ENCODE data around the gene ASB2. TPM values are rescaled to one million over a fixed set of nuclear protein-coding genes. Genes with fewer than 3 reads are reported as not detected.
A peak's percentile ranks its signal among the peaks of the same experiment; 100 is the strongest.

Gene ASB2
- total RNA-seq, 2 experiments from 2014 or later = 93.9 to 99.3 TPM

- no peaks in the 10 kb centered on the region for H3K36me3 Mint-ChIP-seq (ENCODE audit: low read depth)
- no peak overlapping the region for H3K4me3 Mint-ChIP-seq
- H3K27me3 Mint-ChIP-seq = peaks cover 3% of the 10 kb centered on the region
- H3K27ac Mint-ChIP-seq = no peak overlapping the region
- ChIA-PET CTCF (interaction anchor here (1.2 to 8.4 kb wide), 4 partner anchors 10 to 76 kb away, joined by 3 to 77 read pairs (median 8); partner anchors contain the start of gene OTUB2), POLR2A (interaction anchor here (1.3 kb wide), 1 partner anchor 13 kb away, joined by 4 read pairs; no protein-coding TSS in a partner anchor)
- no peak for DNase-seq
- no peaks in the 10 kb centered on the region for H3K9me3 Mint-ChIP-seq
- peaks cover 39% of the 10 kb centered on the region for H3K4me1 Mint-ChIP-seq
Measured at GRCh38 chr14:94014382-94014781, 38.0 kb upstream of the ASB2 start.

- CTCF ChIA-PET = interaction anchor here (1.0 to 8.4 kb wide), 9 partner anchors 8 to 74 kb away, joined by 3 to 77 read pairs (median 4); partner anchors contain the start of gene CCDC197
- H3K4me3 Mint-ChIP-seq = peak overlapping the region; percentile 46
- POLR2A ChIA-PET = interaction anchor here (0.6 to 2.5 kb wide), 15 partner anchors 10 to 162 kb away, joined by 3 to 15 read pairs (median 5); partner anchors contain the start of genes ASB2, OTUB2 and PPP4R4
- H3K27ac Mint-ChIP-seq = peak overlapping the region; percentile 75
- no peaks in the 10 kb centered on the region for H3K36me3 Mint-ChIP-seq (ENCODE audit: low read depth)
- H3K27me3 Mint-ChIP-seq = peaks cover 3% of the 10 kb centered on the region
- H3K4me1 Mint-ChIP-seq = peaks cover 58% of the 10 kb centered on the region
- DNase-seq = peak; percentile 41
- H3K9me3 Mint-ChIP-seq = no peaks in the 10 kb centered on the region
Measured at GRCh38 chr14:94011795-94012194, 35.4 kb upstream of the ASB2 start.

GRCh38 chr14:94010625-94011024 lies 34.3 kb upstream of the ASB2 start:
- Mint-ChIP-seq H3K9me3 (no peaks in the 10 kb centered on the region), H3K27me3 (no peaks in the 10 kb centered on the region), H3K4me1 (peaks cover 63% of the 10 kb centered on the region), H3K4me3 (no peak overlapping the region), H3K36me3 (ENCODE audit: low read depth) (no peaks in the 10 kb centered on the region), H3K27ac (no peak overlapping the region)
- no peak for DNase-seq
- CTCF ChIA-PET = interaction anchor here (0.9 to 8.4 kb wide), 8 partner anchors 9 to 72 kb away, joined by 3 to 77 read pairs (median 5); no protein-coding TSS in a partner anchor
- POLR2A ChIA-PET = interaction anchor here (0.9 to 2.5 kb wide), 10 partner anchors 10 to 51 kb away, joined by 3 to 15 read pairs (median 6); partner anchors contain the start of genes ASB2 and OTUB2

GRCh38 chr14:94009767-94010166 lies 33.4 kb upstream of the ASB2 start:
- no peak overlapping the region for H3K4me3 Mint-ChIP-seq
- H3K36me3 Mint-ChIP-seq (ENCODE audit: low read depth) = no peaks in the 10 kb centered on the region
- H3K27me3 Mint-ChIP-seq = peaks cover 5% of the 10 kb centered on the region
- POLR2A ChIA-PET = interaction anchor here (0.9 to 2.1 kb wide), 5 partner anchors 11 to 70 kb away, joined by 3 to 9 read pairs (median 6); no protein-coding TSS in a partner anchor
- no peak for DNase-seq
- CTCF ChIA-PET = interaction anchor here (1.0 to 8.4 kb wide), 7 partner anchors 9 to 127 kb away, joined by 3 to 77 read pairs (median 6); partner anchors contain the start of genes ASB2 and OTUB2
- H3K4me1 Mint-ChIP-seq = peaks cover 69% of the 10 kb centered on the region
- H3K9me3 Mint-ChIP-seq = no peaks in the 10 kb centered on the region
- H3K27ac Mint-ChIP-seq = peak overlapping the region; percentile 61

- no peak overlapping the region for H3K4me3 Mint-ChIP-seq
- DNase-seq = peak; percentile 60
- peaks cover 69% of the 10 kb centered on the region for H3K4me1 Mint-ChIP-seq
- H3K36me3 Mint-ChIP-seq (ENCODE audit: low read depth) = no peaks in the 10 kb centered on the region
- ChIA-PET POLR2A (interaction anchor here (0.8 to 1.4 kb wide), 5 partner anchors 10 to 73 kb away, joined by 3 to 4 read pairs (median 3); partner anchors contain the start of genes DDX24, IFI27L1 and OTUB2), CTCF (interaction anchor here (8.4 kb wide), 1 partner anchor 70 kb away, joined by 77 read pairs; no protein-coding TSS in a partner anchor)
- H3K27ac Mint-ChIP-seq = peak overlapping the region; percentile 77
- no peaks in the 10 kb centered on the region for H3K9me3 Mint-ChIP-seq
- H3K27me3 Mint-ChIP-seq = peaks cover 6% of the 10 kb centered on the region
Measured at GRCh38 chr14:94008234-94008633, 31.9 kb upstream of the ASB2 start.

- Mint-ChIP-seq H3K36me3 (ENCODE audit: low read depth) (no peaks in the 10 kb centered on the region), H3K27ac (no peak overlapping the region), H3K27me3 (peaks cover 6% of the 10 kb centered on the region), H3K4me3 (no peak overlapping the region), H3K9me3 (no peaks in the 10 kb centered on the region), H3K4me1 (peaks cover 58% of the 10 kb centered on the region)
- DNase-seq = peak; percentile 46
- ChIA-PET POLR2A (interaction anchor here (1.1 to 1.7 kb wide), 3 partner anchors 42 to 66 kb away, joined by 3 to 4 read pairs (median 3); no protein-coding TSS in a partner anchor), CTCF (interaction anchor here (0.8 to 11.1 kb wide), 10 partner anchors 10 to 175 kb away, joined by 3 to 300 read pairs (median 6); no protein-coding TSS in a partner anchor)
Measured at GRCh38 chr14:94005324-94006073, 29.1 kb upstream of the ASB2 start.

DNA sequence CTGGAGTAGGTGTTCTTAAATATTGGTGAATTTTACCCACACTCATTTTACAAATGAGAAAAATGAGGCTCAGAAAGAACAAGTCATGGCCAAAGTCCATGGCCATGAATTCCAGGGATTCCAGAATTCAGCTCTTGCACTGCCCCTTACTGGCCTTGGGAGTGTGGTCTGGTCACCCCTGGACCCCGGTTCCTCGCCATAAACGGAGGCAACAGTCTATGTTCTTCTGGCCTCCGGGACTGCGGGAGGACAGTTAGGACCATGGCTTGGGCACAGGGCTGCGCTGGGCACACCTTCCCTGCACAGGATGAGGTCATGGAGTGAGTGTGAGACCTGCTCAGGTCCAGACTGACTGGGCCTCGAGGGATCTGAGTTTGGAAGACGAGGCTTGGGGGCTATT lies 27.6 kb upstream of the ASB2 start:
- no peak for DNase-seq
- Mint-ChIP-seq H3K4me3 (no peak overlapping the region), H3K27ac (no peak overlapping the region), H3K9me3 (no peaks in the 10 kb centered on the region), H3K27me3 (peaks cover 6% of the 10 kb centered on the region), H3K36me3 (ENCODE audit: low read depth) (no peaks in the 10 kb centered on the region), H3K4me1 (peaks cover 50% of the 10 kb centered on the region)
- ChIA-PET CTCF (interaction anchor here (0.7 to 11.1 kb wide), 10 partner anchors 11 to 132 kb away, joined by 3 to 300 read pairs (median 6); partner anchors contain the start of gene ASB2), POLR2A (interaction anchor here (1.0 to 1.7 kb wide), 6 partner anchors 41 to 73 kb away, joined by 3 to 4 read pairs (median 3); no protein-coding TSS in a partner anchor)

GRCh38 chr14:94003397-94003796 lies 27.0 kb upstream of the ASB2 start:
- Mint-ChIP-seq H3K4me3 (no peak overlapping the region), H3K27ac (no peak overlapping the region), H3K27me3 (peaks cover 6% of the 10 kb centered on the region), H3K9me3 (no peaks in the 10 kb centered on the region), H3K4me1 (peaks cover 46% of the 10 kb centered on the region), H3K36me3 (ENCODE audit: low read depth) (no peaks in the 10 kb centered on the region)
- ChIA-PET POLR2A (interaction anchor here (1.0 to 1.4 kb wide), 2 partner anchors 9 to 41 kb away, joined by 3 read pairs; no protein-coding TSS in a partner anchor), CTCF (interaction anchor here (0.7 to 11.1 kb wide), 9 partner anchors 8 to 70 kb away, joined by 3 to 300 read pairs (median 8); partner anchors contain the start of gene ASB2)
- DNase-seq = no peak

DNA sequence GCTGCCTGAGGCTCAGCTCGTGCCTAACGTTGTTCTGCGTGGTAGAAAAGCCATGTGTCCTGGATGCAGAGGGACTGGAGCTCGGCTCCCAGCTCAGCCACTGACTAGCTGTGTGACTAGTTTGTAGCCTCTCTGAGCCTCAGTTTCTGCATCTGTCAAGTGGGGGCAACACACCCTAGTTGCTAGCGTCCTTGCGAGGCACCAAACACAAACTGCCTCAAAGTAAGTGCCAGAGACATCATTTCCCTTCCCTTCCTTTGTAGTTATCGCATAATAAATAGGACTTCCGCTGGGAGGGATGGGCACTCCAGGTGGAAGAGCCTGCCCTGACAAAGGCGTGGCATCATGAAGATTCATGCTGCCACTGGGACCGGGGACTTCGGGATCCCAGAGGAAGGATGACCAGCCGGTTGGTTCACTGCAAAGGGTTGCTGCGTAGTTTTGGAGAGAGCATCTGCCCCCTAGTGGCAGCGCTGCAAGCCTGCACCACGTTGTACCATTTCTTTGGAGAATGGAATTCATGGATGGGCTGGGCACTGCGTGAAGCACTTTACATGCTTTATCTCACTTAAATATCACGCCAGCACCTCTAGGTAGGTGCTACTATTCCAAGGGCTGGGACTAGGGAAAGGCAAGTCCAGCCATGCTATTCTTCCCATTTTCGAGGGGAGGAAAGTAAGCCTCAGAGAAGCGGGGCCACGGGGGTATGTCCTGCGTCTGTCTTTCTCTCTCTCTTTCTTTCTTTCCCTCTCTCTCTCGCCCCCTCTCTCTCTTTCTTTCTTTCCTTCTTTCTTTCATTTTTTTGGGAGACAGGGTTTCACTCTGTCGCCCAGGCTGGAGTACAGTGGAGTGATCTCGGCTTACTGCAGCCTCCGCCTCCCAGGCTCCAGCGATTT lies 25.4 kb upstream of the ASB2 start:
- CTCF ChIA-PET = interaction anchor here (0.7 to 11.1 kb wide), 23 partner anchors 9 to 135 kb away, joined by 3 to 300 read pairs (median 4); partner anchors contain the start of gene ASB2
- H3K27ac Mint-ChIP-seq = peak overlapping the region; percentile 21
- no peak overlapping the region for H3K4me3 Mint-ChIP-seq
- H3K27me3 Mint-ChIP-seq = peaks cover 6% of the 10 kb centered on the region
- no peaks in the 10 kb centered on the region for H3K9me3 Mint-ChIP-seq
- no peaks in the 10 kb centered on the region for H3K36me3 Mint-ChIP-seq (ENCODE audit: low read depth)
- POLR2A ChIA-PET = interaction anchor here (1.1 to 5.8 kb wide), 8 partner anchors 15 to 77 kb away, joined by 3 to 63 read pairs (median 11); no protein-coding TSS in a partner anchor
- DNase-seq = peak; percentile 65
- H3K4me1 Mint-ChIP-seq = peaks cover 45% of the 10 kb centered on the region

DNA sequence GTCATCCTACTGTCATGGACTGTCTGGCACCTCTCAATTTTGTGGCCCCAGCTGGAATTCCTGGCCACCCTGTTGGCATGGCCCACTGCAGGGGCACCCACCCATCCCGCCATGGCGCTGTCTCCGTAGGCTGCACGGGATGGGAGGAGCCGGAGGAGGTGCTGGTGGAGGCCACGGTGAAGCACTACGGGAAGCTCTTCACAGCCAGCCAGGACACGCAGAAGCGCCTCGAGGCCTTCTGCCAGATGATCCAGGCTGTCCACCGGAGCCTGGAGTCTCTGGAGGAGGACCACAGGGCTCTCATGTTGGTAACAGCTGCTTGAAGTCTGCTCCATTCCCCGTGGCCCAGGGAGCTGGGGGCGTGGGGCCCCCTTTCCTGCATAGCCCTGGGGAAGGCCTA lies 24.6 kb upstream of the ASB2 start:
- CTCF ChIA-PET = interaction anchor here (0.7 to 11.1 kb wide), 21 partner anchors 9 to 180 kb away, joined by 3 to 300 read pairs (median 4); partner anchors contain the start of gene ASB2
- POLR2A ChIA-PET = interaction anchor here (1.1 to 5.8 kb wide), 8 partner anchors 14 to 78 kb away, joined by 3 to 63 read pairs (median 11); no protein-coding TSS in a partner anchor
- H3K27ac Mint-ChIP-seq = no peak overlapping the region

GRCh38 chr14:94000267-94000666 lies 23.9 kb upstream of the ASB2 start:
- Mint-ChIP-seq H3K9me3 (no peaks in the 10 kb centered on the region), H3K4me1 (peaks cover 44% of the 10 kb centered on the region), H3K4me3 (no peak overlapping the region), H3K27ac (no peak overlapping the region), H3K27me3 (peaks cover 5% of the 10 kb centered on the region), H3K36me3 (ENCODE audit: low read depth) (no peaks in the 10 kb centered on the region)
- CTCF ChIA-PET = interaction anchor here (0.8 to 11.1 kb wide), 14 partner anchors 8 to 180 kb away, joined by 3 to 300 read pairs (median 8); partner anchors contain the start of gene ASB2
- POLR2A ChIA-PET = interaction anchor here (0.8 to 5.8 kb wide), 11 partner anchors 22 to 64 kb away, joined by 3 to 63 read pairs (median 6); no protein-coding TSS in a partner anchor
- no peak for DNase-seq

More for the DNA sequence above, 24.6 kb upstream of the ASB2 start:
- DNase-seq = no peak
- no peaks in the 10 kb centered on the region for H3K36me3 Mint-ChIP-seq (ENCODE audit: low read depth)
- peaks cover 44% of the 10 kb centered on the region for H3K4me1 Mint-ChIP-seq
- no peaks in the 10 kb centered on the region for H3K9me3 Mint-ChIP-seq
- no peak overlapping the region for H3K4me3 Mint-ChIP-seq
- peaks cover 6% of the 10 kb centered on the region for H3K27me3 Mint-ChIP-seq
